Measurements from ENCODE around the gene ARHGAP40. TPM values are rescaled to one million over a fixed set of nuclear protein-coding genes. Genes with fewer than 3 reads are reported as not detected.

The ARHGAP40 gene
- total and polyA plus RNA-seq, 2 of the 8 experiments (the other 6 are each of a cell fraction or from before 2014, with no cell fraction given) = 0.74 to 1.4 TPM

- H3K36me3 ChIP-seq (ENCODE audit: control insufficient read depth in 2 of 4, insufficient read depth in 4 of 4, low read length in 3 of 4) = no peaks in the 10 kb centered on the region
- DNase-seq (ENCODE audit: low read depth in 1 of 2, low spot score in 2 of 2) (no peak), FAIRE-seq (no peak)
- H2BK120ac ChIP-seq (replicated peaks; ENCODE audit: low read depth, low read length) = no peak overlapping the region
- no peaks in the 10 kb centered on the region; a peak in 1 of 7 replicates for H3K27me3 ChIP-seq (replicated peaks in 1 of 4; ENCODE audit: control insufficient read depth in 3 of 4, extremely low read depth in 1 of 4, insufficient read depth in 3 of 4, low read length in 3 of 4)
- no peaks in the 10 kb centered on the region for H3K23me2 ChIP-seq (ENCODE audit: low read depth, low read length)
- no peak overlapping the region for H3K9ac ChIP-seq (replicated peaks in 1 of 4; ENCODE audit: extremely low read depth in 1 of 4, low read depth in 3 of 4, low read length in 3 of 4)
- no peak overlapping the region for H3K14ac ChIP-seq (ENCODE audit: insufficient read length)
- H3K56ac ChIP-seq (replicated peaks; ENCODE audit: insufficient read length, low read depth, low read length) = no peak overlapping the region
- H3K4ac ChIP-seq (replicated peaks; ENCODE audit: insufficient read length, low read depth, low read length) = no peak overlapping the region
- ChIA-PET POLR2A (ENCODE audit: partially characterized antibody) (no interaction called here), CTCF (ENCODE audit: partially characterized antibody) (interaction anchor here (0.8 to 1.5 kb wide), 4 partner anchors 11 to 107 kb away, joined by 3 to 4 read pairs (median 3); no protein-coding TSS in a partner anchor)
- TF ChIP-seq SIX5 (IDR thresholded peaks at IDR 0.05; ENCODE audit: low read depth, low read length) (no peak), CREB1 (IDR thresholded peaks at IDR 0.05) (no peak), CTCF (IDR thresholded peaks at IDR 0.05; ENCODE audit: control extremely low read depth in 1 of 3, insufficient read depth in 1 of 3, low read depth in 1 of 3, low read length in 3 of 3) (no peak), CTBP2 (IDR thresholded peaks at IDR 0.05; ENCODE audit: borderline replicate concordance, insufficient read depth, insufficient read length, low read length) (no peak), JUND (IDR thresholded peaks at IDR 0.05; ENCODE audit: low read length) (no peak)
- H2BK20ac ChIP-seq (ENCODE audit: low read length) = no peak overlapping the region
- no peaks in the 10 kb centered on the region for H4K20me1 ChIP-seq (replicated peaks in 1 of 2; ENCODE audit: control insufficient read depth in 1 of 2, insufficient read depth in 2 of 2, low read length in 2 of 2)
- peaks cover 0 to 11% (median 8%) of the 10 kb centered on the region in 4 experiments; a peak in 5 of 7 replicates for H3K4me1 ChIP-seq (replicated peaks in 1 of 4; ENCODE audit: control insufficient read depth in 3 of 4, insufficient read depth in 4 of 4, low read length in 3 of 4)
- WGBS, 2 experiments (ENCODE audit: extremely low coverage in 1 of 2, insufficient coverage in 1 of 2, insufficient read length in 1 of 2, insufficient replicate concordance in 2 of 2, low coverage in 1 of 2, low lambda C conversion rate in 2 of 2, missing lambda C conversion rate in 1 of 2) = 91% methylated on average over 3 of the region's 4 CpGs; no CpG with 5 or more reads in 1 of the 2 experiments
- no peak overlapping the region for H3K18ac ChIP-seq (ENCODE audit: extremely low read depth, low read length)
- H3K4me2 ChIP-seq (ENCODE audit: insufficient read depth in 1 of 2, low read depth in 2 of 2, low read length in 2 of 2) = no peak overlapping the region
- no peak overlapping the region for H2AFZ ChIP-seq (ENCODE audit: low read length)
- no peak overlapping the region for H4K8ac ChIP-seq (ENCODE audit: extremely low read depth, insufficient read depth, low read length)
- no peak overlapping the region for H2BK12ac ChIP-seq (ENCODE audit: low read depth, low read length)
- H3K79me1 ChIP-seq (ENCODE audit: low read depth, low read length) = no peaks in the 10 kb centered on the region
- H2BK15ac ChIP-seq (ENCODE audit: low read length) = no peak overlapping the region
- H3K23ac ChIP-seq (ENCODE audit: insufficient read length) = no peak overlapping the region
- H3K4me3 ChIP-seq (ENCODE audit: extremely low read depth in 1 of 4, insufficient read depth in 2 of 4, low read depth in 3 of 4, low read length in 4 of 4) = no peak overlapping the region
- H2AK5ac ChIP-seq (ENCODE audit: low read depth, low read length) = no peak overlapping the region
- H4K91ac ChIP-seq (replicated peaks; ENCODE audit: insufficient read length, low read length) = no peak overlapping the region
- no peak overlapping the region for H4K5ac ChIP-seq (ENCODE audit: insufficient read length, low read depth, low read length)
- H3K9me3 ChIP-seq (ENCODE audit: insufficient read depth in 2 of 2, low read depth in 1 of 2, low read length in 1 of 2) = no peaks in the 10 kb centered on the region
- no peaks in the 10 kb centered on the region for H3K79me2 ChIP-seq (ENCODE audit: control insufficient read depth in 1 of 2, insufficient read depth in 2 of 2, low read length in 2 of 2)
- H2BK5ac ChIP-seq (ENCODE audit: low read depth, low read length) = no peak overlapping the region
- no peak overlapping the region for H3K27ac ChIP-seq (ENCODE audit: low read depth, low read length)
Observed at GRCh38 chr20:38617830-38618196, 16.2 kb downstream of the ARHGAP40 start.

Measured in H1 (cell line).